Measurements from ENCODE around the gene SOBP.

Gene SOBP

GRCh38 chr6:107447663-107448216 is 42.2 kb upstream of the SOBP start:
- DNase-seq (ENCODE audit: low read depth) = no peak
- H3K4me3 ChIP-seq (ENCODE audit: low read length) = no peak overlapping the region
- TF ChIP-seq CTCF (IDR thresholded peaks at IDR 0.05; ENCODE audit: insufficient read depth, low read depth, low read length, missing control alignments) = no peak

GRCh38 chr6:107448776-107449175 is 41.1 kb upstream of the SOBP start:
- no peak for DNase-seq (ENCODE audit: low read depth)
- H3K4me3 ChIP-seq (ENCODE audit: low read length) = no peak overlapping the region
- TF ChIP-seq CTCF (IDR thresholded peaks at IDR 0.05; ENCODE audit: insufficient read depth, low read depth, low read length, missing control alignments) = no peak

- H3K4me3 ChIP-seq (ENCODE audit: low read length) = peak overlapping the region; percentile 98
- TF ChIP-seq CTCF (IDR thresholded peaks at IDR 0.05; ENCODE audit: insufficient read depth, low read depth, low read length, missing control alignments) = no peak
- peak; percentile 40 for DNase-seq (ENCODE audit: low read depth)
Measured at GRCh38 chr6:107458672-107459282, 31.1 kb upstream of the SOBP start.

GRCh38 chr6:107459283-107460082 is 30.4 kb upstream of the SOBP start, which contains the start of gene PDSS2:
PDSS2 (minus strand) TSS chr6:107459564; CDS start chr6:107459285, 279 bp downstream.
- peak; percentile 62 for TF ChIP-seq CTCF (IDR thresholded peaks at IDR 0.05; ENCODE audit: insufficient read depth, low read depth, low read length, missing control alignments)
- H3K4me3 ChIP-seq (ENCODE audit: low read length) = peak within 1 kb of the TSS; percentile 98
- peak; percentile 97 for DNase-seq (ENCODE audit: low read depth)

GRCh38 chr6:107460083-107460631 is 29.8 kb upstream of the SOBP start:
- peak; percentile 14 for DNase-seq (ENCODE audit: low read depth)
- H3K4me3 ChIP-seq (ENCODE audit: low read length) = peak overlapping the region; percentile 98
- TF ChIP-seq CTCF (IDR thresholded peaks at IDR 0.05; ENCODE audit: insufficient read depth, low read depth, low read length, missing control alignments) = no peak

GRCh38 chr6:107466062-107466461 is 23.9 kb upstream of the SOBP start:
- DNase-seq (ENCODE audit: low read depth) = no peak
- no peak for TF ChIP-seq CTCF (IDR thresholded peaks at IDR 0.05; ENCODE audit: insufficient read depth, low read depth, low read length, missing control alignments)
- no peak overlapping the region for H3K4me3 ChIP-seq (ENCODE audit: low read length)

Data from epithelial cell of esophagus (primary cell).